Stomach (tissue), 4 donors: ENCODE data around the gene ERCC4.

Experiments
- CTCF ChIP-seq, 7 experiments: fragments of 450-650 bp in 4 of 7; fragments of 200-600 bp in 3 of 7; sonication (generic) in 3 of 7; IDR thresholded peaks; one replicate each; pipeline ENCODE4 v1.5.1; 2016 to 2019; ENCODE audit warnings: antibody characterized with exemption in 7 of 7, control low read depth in 2 of 7, mild to moderate bottlenecking in 1 of 7
- POLR2AphosphoS5 ChIP-seq, 3 donors: sonication (generic); formaldehyde crosslinking; IDR thresholded peaks; one replicate each; pipeline ENCODE4 v1.6.1; 2016; ENCODE audit warnings: antibody characterized with exemption in 3 of 3

GRCh38 chr16:13906168-13907089, 13.5 kb upstream of the ERCC4 start:
- TF ChIP-seq CTCF (IDR thresholded peaks at IDR 0.05) = no peak
- TF ChIP-seq POLR2AphosphoS5 (IDR thresholded peaks at IDR 0.05) = no peak
